H9 (cell line): ENCODE measurements around the gene CCDC88C. TPM values are rescaled to one million over a fixed set of nuclear protein-coding genes. Genes with fewer than 3 reads are reported as not detected.

Experiments
- DNase-seq: peaks from one replicate; pipeline ENCODE4 v3.0.0-alpha.2; 2017
- H2AFZ ChIP-seq: one replicate; pipeline ENCODE4 v1.6.1; 2013; ENCODE audit warnings: mild to moderate bottlenecking, low read length, control low read depth, moderate library complexity
- H2AK5ac ChIP-seq: 2 replicates; pipeline ENCODE4 v1.6.1; 2013; ENCODE audit warnings: low read length, control low read depth, mixed read lengths; ENCODE audit not compliant: insufficient read length
- H2BK120ac ChIP-seq: one replicate; pipeline ENCODE4 v1.6.1; 2013; ENCODE audit warnings: low read depth, mild to moderate bottlenecking, low read length, control low read depth, inconsistent platforms; ENCODE audit not compliant: poor library complexity, severe bottlenecking
- H2BK12ac ChIP-seq: 2 replicates; pipeline ENCODE4 v1.6.1; 2013; ENCODE audit warnings: low read length, control low read depth, mixed read lengths, low read depth; ENCODE audit not compliant: insufficient read length
- H2BK15ac ChIP-seq: 2 replicates; pipeline ENCODE4 v1.6.1; 2013; ENCODE audit warnings: low read depth, low read length, control low read depth
- H2BK20ac ChIP-seq: one replicate; pipeline ENCODE4 v1.6.1; 2013; ENCODE audit warnings: low read depth, mild to moderate bottlenecking, low read length, control low read depth, inconsistent platforms; ENCODE audit not compliant: poor library complexity, severe bottlenecking
- H2BK5ac ChIP-seq: 2 replicates; pipeline ENCODE4 v1.6.1; 2013; ENCODE audit warnings: low read length, control low read depth, mixed read lengths; ENCODE audit not compliant: insufficient read length
- H3K14ac ChIP-seq: 2 replicates; pipeline ENCODE4 v1.6.1; 2013; ENCODE audit warnings: low read length, control low read depth; ENCODE audit not compliant: insufficient read depth
- H3K18ac ChIP-seq: 2 replicates; pipeline ENCODE4 v1.6.1; 2013; ENCODE audit warnings: low read depth, mild to moderate bottlenecking, mixed read lengths, low read length, control low read depth; ENCODE audit not compliant: insufficient read length
- H3K23ac ChIP-seq: 2 replicates; pipeline ENCODE4 v1.6.1; 2013; ENCODE audit warnings: low read length, control low read depth, mixed read lengths, low read depth; ENCODE audit not compliant: insufficient read length
- H3K23me2 ChIP-seq: 2 replicates; pipeline ENCODE4 v1.6.1; 2013; ENCODE audit warnings: low read depth, mild to moderate bottlenecking, mixed read lengths, low read length, control low read depth; ENCODE audit not compliant: insufficient read length, poor library complexity, severe bottlenecking
- H3K27ac ChIP-seq: 2 replicates; pipeline ENCODE4 v1.5.1; 2013; ENCODE audit warnings: low read length, control low read depth, mixed read lengths, low read depth; ENCODE audit not compliant: insufficient read length
- H3K27me3 ChIP-seq: 2 replicates; pipeline ENCODE4 v1.6.1; 2013; ENCODE audit warnings: low read length, control low read depth, inconsistent platforms; ENCODE audit not compliant: insufficient read depth
- H3K4ac ChIP-seq: 2 replicates; pipeline ENCODE4 v1.6.1; 2013; ENCODE audit warnings: low read depth, mild to moderate bottlenecking, control low read depth, inconsistent platforms, low read length, moderate library complexity
- H3K4me1 ChIP-seq: 2 replicates; pipeline ENCODE4 v1.6.1; 2013; ENCODE audit warnings: low read length, control low read depth, inconsistent platforms; ENCODE audit not compliant: insufficient read depth
- H3K4me2 ChIP-seq: 2 replicates; pipeline ENCODE4 v1.6.1; 2013; ENCODE audit warnings: low read length, control low read depth, mixed read lengths; ENCODE audit not compliant: insufficient read length, insufficient read depth
- H3K56ac ChIP-seq: 2 replicates; pipeline ENCODE4 v1.6.1; 2013; ENCODE audit warnings: low read depth, mild to moderate bottlenecking, mixed read lengths, low read length, control low read depth; ENCODE audit not compliant: insufficient read length
- H3K79me1 ChIP-seq: 2 replicates; pipeline ENCODE4 v1.6.1; 2013; ENCODE audit warnings: low read depth, mild to moderate bottlenecking, moderate library complexity, low read length, control low read depth, inconsistent platforms; ENCODE audit not compliant: insufficient read depth, poor library complexity, severe bottlenecking
- H3K79me2 ChIP-seq: 2 replicates; pipeline ENCODE4 v1.6.1; 2013; ENCODE audit warnings: low read length, control low read depth, inconsistent platforms; ENCODE audit not compliant: insufficient read depth
- H3K9ac ChIP-seq: 2 replicates; pipeline ENCODE4 v1.6.1; 2013; ENCODE audit warnings: low read length, control low read depth, mixed read lengths; ENCODE audit not compliant: insufficient read length; ENCODE audit errors: extremely low read depth
- H3K9me3 ChIP-seq: one replicate; pipeline ENCODE4 v1.6.1; 2013; ENCODE audit warnings: low read depth, low read length, inconsistent platforms; ENCODE audit not compliant: control insufficient read depth
- H3T11ph ChIP-seq: one replicate; pipeline ENCODE4 v1.6.1; 2013; ENCODE audit warnings: mild to moderate bottlenecking, low read length, control low read depth, inconsistent platforms
- H4K20me1 ChIP-seq: one replicate; pipeline ENCODE4 v1.6.1; 2013; ENCODE audit not compliant: control insufficient read depth, insufficient read length, insufficient read depth
- H4K5ac ChIP-seq: 2 replicates; pipeline ENCODE4 v1.6.1; 2013; ENCODE audit warnings: low read depth, mild to moderate bottlenecking, mixed read lengths, low read length, control low read depth; ENCODE audit not compliant: insufficient read length
- H4K8ac ChIP-seq: replicated peaks from 2 replicates; pipeline ENCODE4 v1.6.1; 2013; ENCODE audit warnings: low read length, control low read depth, mixed read lengths, low read depth; ENCODE audit not compliant: insufficient read length
- H4K91ac ChIP-seq: 2 replicates; pipeline ENCODE4 v1.6.1; 2013; ENCODE audit warnings: low read depth, mild to moderate bottlenecking, moderate library complexity, mixed read lengths, low read length, control low read depth; ENCODE audit not compliant: insufficient read length
- H3K27ac Mint-ChIP-seq, 3 experiments: 2 replicates in 2 of 3; 3 replicates in 1 of 3; pipeline ENCODE4 v1.8.0; 2020 to 2021; ENCODE audit warnings: mixed read lengths in 3 of 3, mild to moderate bottlenecking in 1 of 3, moderate library complexity in 1 of 3
- H3K27me3 Mint-ChIP-seq: 2 replicates; pipeline ENCODE4 v1.8.0; 2021; ENCODE audit warnings: low read depth, mild to moderate bottlenecking, moderate library complexity, mixed read lengths
- H3K36me3 Mint-ChIP-seq, 3 experiments: 2 replicates in 2 of 3; 3 replicates in 1 of 3; pipeline ENCODE4 v1.8.0; 2020 to 2021; ENCODE audit warnings: low read depth in 3 of 3, mixed read lengths in 3 of 3; ENCODE audit not compliant: insufficient read depth in 1 of 3
- H3K4me1 Mint-ChIP-seq, 2 experiments: 2 replicates each; pipeline ENCODE4 v1.8.0; 2020; ENCODE audit warnings: mixed read lengths in 2 of 2
- H3K4me3 Mint-ChIP-seq, 2 experiments: 2 replicates in 1 of 2; 3 replicates in 1 of 2; pipeline ENCODE4 v1.8.0; 2020 to 2021; ENCODE audit warnings: mild to moderate bottlenecking in 2 of 2, mixed read lengths in 2 of 2, moderate library complexity in 1 of 2
- H3K9me3 Mint-ChIP-seq, 2 experiments: 2 replicates in 1 of 2; 3 replicates in 1 of 2; pipeline ENCODE4 v1.8.0; 2020; ENCODE audit warnings: mild to moderate bottlenecking in 2 of 2, mixed read lengths in 2 of 2, moderate library complexity in 1 of 2
- WGBS: extraction: QIAGEN DNeasy Blood & Tissue Kit; methylation state at CpG from one replicate; pipeline ENCODE4 v1.1.7; 2013; ENCODE audit warnings: missing lambda C conversion rate, low lambda C conversion rate, mixed read lengths; ENCODE audit not compliant: insufficient read length; ENCODE audit errors: extremely low coverage; 5-methylcytosine and 5-hydroxymethylcytosine counted together
- total RNA-seq: library from RNA; stranded (reverse); gene quantifications from 2 replicates; pipeline ENCODE4 v1.2.1, GENCODE V29; 2021
- TF ChIP-seq, protein P1 (sequence below): fragments of 200-600 bp; sonication (generic); conservative IDR thresholded peaks from 3 replicates; pipeline ENCODE4 v1.8.0; 2021; ENCODE audit warnings: antibody characterized with exemption, mild to moderate bottlenecking

Gene CCDC88C
- total RNA-seq, 1 experiment from 2014 or later, result 52.4 TPM

DNA sequence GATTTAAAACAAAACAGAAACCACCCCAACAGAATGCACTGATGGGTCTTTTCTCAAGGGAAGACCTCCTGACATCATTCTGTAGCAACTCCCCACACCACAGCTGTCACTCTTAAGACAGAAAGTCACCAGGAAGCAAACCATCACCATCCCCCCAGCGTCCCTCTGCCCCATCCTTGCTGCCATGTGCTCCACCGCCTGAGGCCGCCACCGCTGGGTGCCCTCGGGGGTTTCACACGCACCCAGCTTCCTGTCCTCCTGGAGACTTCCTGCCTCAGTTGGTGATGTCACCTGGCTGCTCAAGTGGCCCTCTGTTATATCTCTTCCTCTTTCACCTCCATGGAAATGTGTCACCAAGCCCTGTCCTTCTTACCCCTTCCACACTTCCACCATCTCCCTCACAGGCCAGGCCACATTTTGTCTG lies 101.8 kb downstream of the CCDC88C start:
- no peak overlapping the region for H2BK5ac ChIP-seq
- no peak overlapping the region for H4K91ac ChIP-seq
- H3K4me3 Mint-ChIP-seq, result no peak overlapping the region; a peak in 1 of 5 replicates
- H3K79me2 ChIP-seq, result no peaks in the 10 kb centered on the region
- H3K27me3 Mint-ChIP-seq, result no peaks in the 10 kb centered on the region; the same call in 1 of the 2 replicates
- no peaks in the 10 kb centered on the region for H4K20me1 ChIP-seq
- no peaks in the 10 kb centered on the region for H3K79me1 ChIP-seq
- TF ChIP-seq, protein P1, sequence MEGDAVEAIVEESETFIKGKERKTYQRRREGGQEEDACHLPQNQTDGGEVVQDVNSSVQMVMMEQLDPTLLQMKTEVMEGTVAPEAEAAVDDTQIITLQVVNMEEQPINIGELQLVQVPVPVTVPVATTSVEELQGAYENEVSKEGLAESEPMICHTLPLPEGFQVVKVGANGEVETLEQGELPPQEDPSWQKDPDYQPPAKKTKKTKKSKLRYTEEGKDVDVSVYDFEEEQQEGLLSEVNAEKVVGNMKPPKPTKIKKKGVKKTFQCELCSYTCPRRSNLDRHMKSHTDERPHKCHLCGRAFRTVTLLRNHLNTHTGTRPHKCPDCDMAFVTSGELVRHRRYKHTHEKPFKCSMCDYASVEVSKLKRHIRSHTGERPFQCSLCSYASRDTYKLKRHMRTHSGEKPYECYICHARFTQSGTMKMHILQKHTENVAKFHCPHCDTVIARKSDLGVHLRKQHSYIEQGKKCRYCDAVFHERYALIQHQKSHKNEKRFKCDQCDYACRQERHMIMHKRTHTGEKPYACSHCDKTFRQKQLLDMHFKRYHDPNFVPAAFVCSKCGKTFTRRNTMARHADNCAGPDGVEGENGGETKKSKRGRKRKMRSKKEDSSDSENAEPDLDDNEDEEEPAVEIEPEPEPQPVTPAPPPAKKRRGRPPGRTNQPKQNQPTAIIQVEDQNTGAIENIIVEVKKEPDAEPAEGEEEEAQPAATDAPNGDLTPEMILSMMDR, result no peak
- no peak overlapping the region for H2BK15ac ChIP-seq
- no peaks in the 10 kb centered on the region for H3K27me3 ChIP-seq
- no peaks in the 10 kb centered on the region for H3K23me2 ChIP-seq
- no CpG with 5 or more reads among the region's 6 CpGs for WGBS
- H4K5ac ChIP-seq, result no peak overlapping the region
- H3K14ac ChIP-seq, result no peak overlapping the region
- H3K4me1 Mint-ChIP-seq, result no peaks in the 10 kb centered on the region
- H3K18ac ChIP-seq, result no peak overlapping the region
- H2AFZ ChIP-seq, result no peak overlapping the region
- H2BK120ac ChIP-seq, result no peak overlapping the region
- H3K4me1 ChIP-seq, result no peaks in the 10 kb centered on the region
- H3K36me3 Mint-ChIP-seq, result peaks cover 74 to 93% (median 87%) of the 10 kb centered on the region in 3 experiments
- H4K8ac ChIP-seq, result no peak overlapping the region
- no peak overlapping the region for H3K27ac ChIP-seq
- no peak overlapping the region for H3T11ph ChIP-seq
- no peak overlapping the region for H3K9ac ChIP-seq
- no peak overlapping the region for H3K4ac ChIP-seq
- no peak for DNase-seq
- no peak overlapping the region for H2AK5ac ChIP-seq
- H3K56ac ChIP-seq, result no peak overlapping the region
- no peak overlapping the region for H3K4me2 ChIP-seq
- H3K23ac ChIP-seq, result no peak overlapping the region
- H3K9me3 Mint-ChIP-seq, result peaks cover 22 to 34% of the 10 kb centered on the region in 2 experiments
- no peak overlapping the region for H2BK20ac ChIP-seq
- H3K27ac Mint-ChIP-seq, result peak overlapping the region in 1 of 3 experiments; percentile 41; a peak in 1 of 7 replicates
- H3K9me3 ChIP-seq, result peaks cover 20% of the 10 kb centered on the region
- H2BK12ac ChIP-seq, result no peak overlapping the region
